DND-41 (cell line): Measurements from ENCODE around the gene WBP2NL.

Experiments
- CTCF ChIP-seq: IDR thresholded peaks from 2 replicates; pipeline ENCODE4 v1.5.1; 2012; ENCODE audit warnings: borderline replicate concordance, low read length, moderate library complexity, mild to moderate bottlenecking; ENCODE audit not compliant: poor library complexity, severe bottlenecking; ENCODE audit errors: extremely low read depth
- EZH2 ChIP-seq: IDR thresholded peaks from 3 replicates; pipeline ENCODE4 v1.6.1; 2012; ENCODE audit warnings: borderline replicate concordance, low read depth, mild to moderate bottlenecking, moderate library complexity, low read length, inconsistent platforms; ENCODE audit not compliant: severe bottlenecking

- TF ChIP-seq CTCF (no peak), EZH2 (no peak)
Observed at GRCh38 chr22:42074132-42074811, 75.7 kb downstream of the WBP2NL start, which contains the start of gene PHETA2.
